Measurements from ENCODE around the gene JTB.
"Not testable (repeated sequence)": the region's sequence is repeated elsewhere in the genome, so short reads cannot be mapped to it uniquely, and the experiment has no call there.

JTB gene

GRCh38 chr1:153977250-153978240 is at the start of gene JTB:
Gene JTB, minus strand, starts transcription at chr1:153977674. Its CDS starts 422 bp downstream, at chr1:153977252.
- peak; percentile 86 for DNase-seq

GRCh38 chr1:154019940-154020339 is 42.5 kb upstream of the JTB start:
- no peak for DNase-seq

GRCh38 chr1:154019269-154019668 is 41.8 kb upstream of the JTB start:
- no peak for DNase-seq

DNA sequence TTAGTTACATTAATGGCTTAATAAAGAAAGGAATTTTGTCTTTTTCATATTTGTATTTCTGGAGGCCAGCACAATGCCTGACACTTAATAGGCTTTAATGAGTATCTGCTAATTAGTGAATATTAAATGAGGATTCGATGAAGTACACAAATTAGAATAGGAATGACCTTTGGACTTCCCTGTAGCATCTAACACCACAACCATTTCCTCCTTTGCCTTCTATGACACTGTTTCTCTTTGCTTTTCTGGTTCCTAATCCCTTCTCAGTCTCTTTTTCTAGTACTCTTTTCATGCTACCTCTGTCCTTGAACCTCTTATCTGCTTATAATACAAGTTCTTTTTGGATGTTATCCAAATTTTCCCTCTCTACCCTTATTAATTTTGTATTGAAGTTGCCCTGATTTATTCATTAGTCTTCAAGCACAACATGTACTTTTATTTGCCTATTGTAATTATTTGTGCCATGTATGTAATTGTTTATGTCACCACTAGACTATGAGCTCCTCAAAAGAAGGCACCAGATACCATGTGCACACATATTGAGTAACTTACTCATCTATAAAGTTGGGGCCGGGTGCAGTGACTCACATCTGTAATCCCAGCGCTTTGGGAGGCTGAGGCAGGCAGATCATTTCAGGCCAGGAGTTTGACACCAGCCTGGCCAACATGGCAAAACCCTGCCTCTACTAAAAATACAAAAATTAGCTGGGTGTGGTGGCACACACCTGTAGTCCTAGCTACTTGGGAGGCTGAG is 36.9 kb upstream of the JTB start:
- no peak for DNase-seq

- DNase-seq, result not testable (repeated sequence)
These were observed 35.1 kb upstream of the JTB start for GRCh38 chr1:154012543-154012942.

- DNase-seq, result no peak
These were observed 34.7 kb upstream of the JTB start for GRCh38 chr1:154012129-154012528.

- DNase-seq, result no peak
These were observed 28.7 kb upstream of the JTB start for GRCh38 chr1:154006136-154006535.

GRCh38 chr1:154000420-154000819 is 22.9 kb upstream of the JTB start:
- DNase-seq, result no peak

GRCh38 chr1:153996882-153997281 is 19.4 kb upstream of the JTB start:
- not testable (repeated sequence) for DNase-seq

DNA sequence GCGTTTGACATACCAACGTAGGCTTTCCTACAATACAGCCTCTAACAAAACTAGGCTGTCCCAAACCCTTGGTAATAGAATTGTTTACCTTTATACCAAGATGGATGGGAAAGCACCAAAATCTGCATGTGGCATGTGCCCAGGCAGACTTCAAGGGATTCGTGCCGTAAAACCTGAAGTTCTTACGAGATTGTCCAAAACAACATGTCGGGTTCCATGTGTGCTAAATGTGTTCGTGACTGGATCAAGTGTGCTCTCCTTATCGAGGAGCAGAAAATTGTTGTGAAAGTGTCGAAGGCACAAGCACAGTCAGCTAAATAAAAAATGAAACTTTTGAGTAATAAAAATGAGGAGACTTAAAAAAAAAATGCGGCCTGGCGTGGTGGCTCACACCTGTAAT is 18.2 kb upstream of the JTB start:
- DNase-seq, result no peak

DNA sequence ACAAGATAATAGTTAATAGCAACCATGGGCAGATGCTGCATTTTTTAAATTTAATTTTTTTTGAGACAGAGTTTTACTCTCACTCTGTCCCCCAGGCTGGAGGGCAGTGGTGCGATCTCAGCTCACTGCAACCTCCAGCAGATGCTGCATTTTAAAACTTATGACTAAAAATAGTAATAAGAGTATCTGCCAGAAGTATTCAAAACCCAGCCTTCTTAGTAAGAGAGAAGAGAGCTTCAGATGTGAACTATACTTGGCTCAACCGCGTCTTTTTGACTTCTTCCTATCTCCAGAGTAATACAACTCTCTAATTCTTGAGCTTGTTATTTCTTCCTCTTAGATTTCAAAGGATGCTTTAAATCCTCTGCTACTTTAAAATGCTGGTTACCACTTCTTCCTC is 17.7 kb upstream of the JTB start:
- DNase-seq, result no peak

DNA sequence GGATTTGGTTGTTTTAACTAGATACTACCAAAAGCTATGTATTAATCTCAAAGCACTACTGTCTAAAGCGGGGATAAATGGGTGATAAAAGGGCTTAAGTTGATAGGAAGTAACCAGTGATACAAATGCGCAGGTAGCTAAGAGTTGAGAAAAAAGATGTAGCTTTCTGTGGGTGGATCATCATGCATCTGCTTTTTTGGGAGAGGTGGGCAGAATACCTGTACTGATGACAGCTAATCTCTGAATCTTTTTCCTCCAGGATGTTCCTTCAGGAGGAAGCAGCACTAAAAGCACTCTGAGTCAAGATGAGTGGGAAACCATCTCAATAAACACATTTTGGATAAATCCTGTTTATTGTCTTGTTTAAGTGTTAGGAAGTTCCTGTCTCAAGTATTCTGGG is 14.3 kb upstream of the JTB start:
- DNase-seq, result no peak

- DNase-seq, result no peak
These were observed 13.7 kb upstream of the JTB start for GRCh38 chr1:153991151-153991630.

- DNase-seq, result peak; percentile 92
These were observed 13.1 kb upstream of the JTB start, which contains the start of gene RPS27 for GRCh38 chr1:153990468-153991150. Gene RPS27, plus strand, starts transcription at chr1:153990762. Its CDS starts 35 bp downstream, at chr1:153990797.

- DNase-seq, result no peak
These were observed 10.1 kb upstream of the JTB start for GRCh38 chr1:153987621-153988020.

- DNase-seq, result no peak
These were observed 8.7 kb upstream of the JTB start, which contains the start of gene RAB13 for GRCh38 chr1:153985941-153986761. Gene RAB13, minus strand, starts transcription at chr1:153986339. Its CDS starts 103 bp downstream, at chr1:153986236.

DNA sequence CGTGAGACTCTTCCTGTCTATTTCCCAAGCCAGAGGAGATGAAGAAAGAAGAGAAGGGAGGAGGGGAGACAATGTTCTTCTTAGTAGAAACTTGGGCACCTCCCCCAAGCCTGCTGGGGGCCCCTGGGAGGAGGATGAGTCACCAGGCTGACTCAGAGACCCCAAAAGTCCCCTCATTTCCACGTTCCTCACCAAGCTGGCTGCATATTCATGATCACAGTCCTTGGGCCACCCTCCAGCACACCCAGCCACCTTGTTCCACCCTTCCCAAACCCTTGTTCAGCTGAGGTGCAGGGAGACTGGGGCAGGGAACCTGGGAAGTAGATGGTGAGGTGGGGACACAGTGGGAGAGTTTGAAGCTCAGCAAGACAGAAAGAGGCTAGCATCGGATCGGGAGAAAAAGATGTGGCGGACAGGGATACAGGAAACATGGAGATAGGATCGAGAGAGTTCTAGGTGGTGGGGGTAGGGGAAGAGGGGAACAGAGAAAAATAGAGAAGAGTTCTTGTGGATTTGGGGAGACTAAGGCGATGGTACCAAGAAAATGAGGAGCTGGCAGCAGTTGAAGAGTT is 8.0 kb upstream of the JTB start:
- DNase-seq, result peak; percentile 64

- no peak for DNase-seq
These were observed 6.8 kb upstream of the JTB start for GRCh38 chr1:153984123-153984894.

DNA sequence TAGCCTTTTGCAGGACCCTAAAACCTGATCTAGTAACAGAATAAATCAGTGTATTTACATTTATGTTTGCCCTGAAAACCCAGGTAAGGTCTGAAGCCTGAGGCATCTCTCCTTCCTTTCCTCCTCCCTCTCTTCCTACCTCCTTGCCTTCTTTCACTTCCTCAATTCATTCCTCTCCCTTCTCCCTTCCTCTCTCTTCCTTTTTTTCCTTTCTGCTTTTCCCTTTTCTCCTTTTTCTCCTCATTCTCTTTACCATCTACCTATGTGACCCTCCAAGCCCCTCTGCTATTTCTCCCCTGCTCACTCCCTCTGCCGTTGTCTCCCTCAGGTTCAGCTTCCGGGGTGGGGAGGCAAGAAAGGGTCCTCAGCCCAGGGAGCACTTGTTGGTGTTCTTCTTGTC is 4.3 kb upstream of the JTB start:
- DNase-seq, result not testable (repeated sequence)

- not testable (repeated sequence) for DNase-seq
These were observed 1.6 kb upstream of the JTB start for GRCh38 chr1:153979091-153979490.

Measured in stimulated activated CD4-positive, alpha-beta T cell treated with anti-CD3 and anti-CD28 coated beads, Interleukin-1b, Interleukin-23, amount 100 ng/mL, for 48 hours (primary cell).